HG03354 (cell line): ENCODE measurements around the gene GRIA4.

Experiments
- ATAC-seq: cut with Tn5 transposase; IDR thresholded peaks from one replicate; pipeline ENCODE4 v1.9.1; 2021; ENCODE audit warnings: mild to moderate bottlenecking; ENCODE audit not compliant: unreplicated experiment, poor library complexity, severe bottlenecking

GRIA4 gene

DNA sequence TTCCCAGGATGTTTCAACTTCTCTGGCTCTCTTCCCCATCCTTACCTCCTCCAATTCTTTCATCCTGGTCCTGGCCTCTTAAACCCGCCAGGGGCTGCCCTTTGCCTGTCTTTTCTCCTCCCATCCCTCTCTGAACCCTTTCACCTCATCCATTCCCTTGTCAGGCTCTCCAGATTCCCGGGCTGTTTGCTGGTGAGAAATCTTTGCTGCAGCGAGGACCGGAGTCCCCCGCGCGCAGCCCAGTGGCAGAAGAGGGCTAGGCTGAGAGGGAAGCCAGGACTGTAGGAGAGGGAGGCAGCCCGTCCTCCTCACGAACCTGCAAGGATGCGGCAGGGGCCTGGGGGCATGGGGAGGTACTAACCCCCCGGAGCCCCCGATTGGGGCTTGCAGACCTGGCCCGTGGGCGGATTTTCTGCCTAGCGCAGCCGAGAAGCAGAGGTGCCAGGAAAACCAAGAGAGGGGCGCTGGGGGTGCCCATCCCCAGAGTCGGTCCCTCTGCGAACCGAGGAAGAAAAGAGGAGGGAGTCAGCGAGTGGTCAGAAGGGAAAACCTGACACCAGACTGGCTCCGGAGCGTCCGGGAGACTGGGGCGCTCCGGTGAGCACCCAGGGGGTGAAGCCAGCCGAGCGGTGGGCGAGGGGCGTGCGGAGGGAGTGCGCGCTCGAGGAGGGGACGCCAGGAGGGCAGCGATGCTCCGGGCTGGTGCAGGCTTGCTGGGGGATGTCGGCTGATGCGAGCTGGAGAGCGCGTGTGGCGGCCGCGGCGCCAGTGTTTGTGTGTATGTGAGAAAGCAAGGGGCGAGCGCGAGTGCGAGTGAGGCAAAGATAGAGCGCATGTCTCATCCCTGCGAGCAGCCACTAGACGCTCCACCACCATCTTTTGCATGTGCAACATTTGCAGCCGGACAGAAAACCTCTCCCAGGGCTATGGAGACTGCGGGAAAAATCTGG, at the start of gene GRIA4:
TSS of gene GRIA4 (plus strand) at position 242 of the 950 bp plus-strand sequence. CDS start 925 bp downstream, outside the sequence.
- no peak for ATAC-seq

DNA sequence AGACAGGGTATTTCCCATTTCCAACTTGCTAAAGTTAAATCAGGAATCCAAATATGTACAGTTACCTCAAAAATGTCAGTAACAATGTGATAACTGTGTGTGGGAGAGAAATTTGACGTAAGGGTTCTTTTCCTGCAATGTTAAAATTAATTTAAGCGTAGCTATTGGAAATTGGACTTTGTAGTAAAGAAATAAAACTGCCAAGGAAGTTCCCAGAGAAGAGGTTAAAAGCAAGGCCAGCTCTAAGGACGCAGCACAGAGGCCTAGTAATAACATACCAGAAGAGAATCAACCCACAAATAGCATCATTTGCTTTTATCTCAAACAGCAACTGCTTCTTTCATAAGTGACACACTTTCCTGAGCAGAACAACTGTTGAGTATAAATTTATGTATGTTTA, 36.8 kb upstream of the GRIA4 start:
- ATAC-seq = no peak

- ATAC-seq = no peak
Measured at GRCh38 chr11:105574974-105575373, 34.9 kb upstream of the GRIA4 start.

- ATAC-seq = no peak
Measured at GRCh38 chr11:105577641-105578040, 32.2 kb upstream of the GRIA4 start.

DNA sequence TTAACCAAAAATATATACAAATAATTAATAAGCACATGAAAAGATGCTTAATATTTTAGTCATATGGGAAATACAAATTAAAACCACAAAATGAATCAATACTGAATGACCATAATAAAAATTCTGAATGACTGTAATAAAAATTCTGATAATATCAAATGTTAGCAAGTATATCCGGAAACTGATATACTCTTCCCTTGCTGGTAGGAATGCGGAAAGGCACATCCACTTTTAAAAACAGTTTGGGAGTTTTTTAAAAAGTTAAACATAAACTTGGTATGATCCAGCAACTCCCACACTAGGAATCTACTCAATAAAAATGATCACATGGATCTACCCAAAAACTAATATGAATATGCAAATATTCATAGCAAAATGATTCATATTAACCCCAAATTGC, 30.8 kb upstream of the GRIA4 start:
- ATAC-seq = no peak

DNA sequence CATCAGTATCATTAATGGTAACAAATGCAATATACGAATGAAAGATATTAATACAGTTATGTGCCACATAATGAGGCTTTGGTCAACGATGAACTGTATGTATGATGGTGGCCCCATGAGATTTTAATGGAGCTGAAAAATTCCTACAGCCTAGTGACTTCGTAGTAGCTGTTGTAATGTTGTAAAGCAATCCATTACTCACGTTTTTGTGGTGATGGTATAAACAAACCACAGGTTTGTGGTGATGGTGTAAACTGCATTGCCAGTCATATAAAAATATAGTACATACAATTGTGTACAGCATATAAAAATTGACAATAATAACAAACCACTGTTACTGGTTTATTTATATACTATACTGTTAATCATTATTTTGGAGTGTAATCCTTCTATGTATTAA, 27.4 kb upstream of the GRIA4 start:
- ATAC-seq = no peak

- ATAC-seq = no peak
Measured at GRCh38 chr11:105588001-105588400, 21.9 kb upstream of the GRIA4 start.

DNA sequence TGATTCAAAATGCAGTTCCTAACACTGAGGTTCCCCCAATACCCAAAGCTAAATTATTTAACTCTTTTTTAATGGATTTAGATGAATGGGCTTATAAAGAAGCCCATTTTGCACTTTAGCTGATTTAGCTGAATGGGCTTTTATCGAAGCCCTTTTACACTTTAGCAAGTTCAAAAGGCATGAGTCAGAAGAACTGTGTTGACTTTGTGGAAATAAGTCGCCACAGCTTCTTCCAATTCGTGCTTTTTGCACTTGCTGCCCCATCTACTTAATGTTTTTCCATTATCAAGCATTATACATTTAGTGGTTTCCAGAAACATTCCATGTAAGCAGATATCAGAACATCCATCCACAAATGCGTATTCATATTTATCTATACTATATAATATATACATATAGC, 20.5 kb upstream of the GRIA4 start:
- ATAC-seq = no peak

- no peak for ATAC-seq
Measured at GRCh38 chr11:105592035-105592434, 17.8 kb upstream of the GRIA4 start.

DNA sequence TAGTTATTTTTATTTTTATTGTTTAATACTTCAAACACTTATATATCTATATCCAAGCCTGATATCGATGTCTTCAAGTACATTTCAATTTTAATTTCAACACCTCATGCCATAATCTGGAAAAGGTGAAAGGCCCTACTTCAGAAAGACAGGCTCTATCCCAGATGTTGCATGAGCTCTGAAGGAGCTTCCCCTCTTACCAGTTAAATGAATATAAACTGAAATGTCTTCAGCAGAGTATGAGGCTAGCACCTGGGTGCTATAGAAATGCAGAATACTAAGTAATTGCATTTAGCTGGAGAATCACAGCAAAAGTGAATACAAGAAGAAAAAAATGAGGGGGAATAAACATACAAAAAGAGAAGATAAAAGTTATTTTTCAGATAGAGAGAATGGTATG, 11.5 kb upstream of the GRIA4 start:
- no peak for ATAC-seq

DNA sequence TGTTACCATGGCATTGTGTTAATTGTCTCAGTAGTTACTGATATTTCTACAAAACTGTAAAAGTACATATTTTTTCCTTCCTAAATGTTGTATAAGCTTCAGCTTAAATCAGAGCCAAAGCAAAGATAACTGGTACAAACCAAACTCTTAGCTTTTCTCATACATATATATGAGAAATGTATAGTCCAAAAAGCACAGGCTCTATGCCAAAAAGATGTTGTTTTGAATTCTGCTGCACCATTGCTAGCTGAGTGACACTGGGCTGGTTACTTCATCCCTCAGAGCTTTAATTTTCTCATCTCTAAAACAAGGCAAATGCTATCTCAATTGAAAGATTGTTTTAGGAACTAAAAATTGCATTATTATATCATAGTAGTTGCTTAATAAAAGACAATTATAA, 6.7 kb upstream of the GRIA4 start:
- ATAC-seq = no peak

DNA sequence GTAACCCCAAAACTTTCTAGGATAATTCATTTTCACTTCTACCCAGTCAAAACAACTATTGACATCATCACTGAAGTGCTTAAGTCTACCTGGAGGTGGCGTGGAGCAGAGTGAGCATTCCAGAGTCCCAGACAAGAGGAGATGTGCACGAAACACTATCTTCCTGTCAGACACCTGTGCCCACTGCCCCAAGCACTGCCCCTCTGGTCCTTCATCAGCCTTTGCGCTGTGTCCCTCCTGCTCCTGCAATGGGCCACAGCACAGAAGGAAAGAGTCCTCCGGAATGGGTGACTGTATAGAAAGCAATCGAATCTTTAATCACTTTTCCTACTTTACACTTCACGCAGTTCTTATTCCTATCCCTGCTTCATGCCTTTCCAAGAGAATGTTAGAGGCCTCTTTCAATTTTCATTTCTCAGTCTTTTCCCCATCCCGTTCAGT, 512 bp upstream of the GRIA4 start:
- peak; percentile 92 for ATAC-seq

- no peak for ATAC-seq
Measured at GRCh38 chr11:105610871-105611571, 1.1 kb downstream of the GRIA4 start.

DNA sequence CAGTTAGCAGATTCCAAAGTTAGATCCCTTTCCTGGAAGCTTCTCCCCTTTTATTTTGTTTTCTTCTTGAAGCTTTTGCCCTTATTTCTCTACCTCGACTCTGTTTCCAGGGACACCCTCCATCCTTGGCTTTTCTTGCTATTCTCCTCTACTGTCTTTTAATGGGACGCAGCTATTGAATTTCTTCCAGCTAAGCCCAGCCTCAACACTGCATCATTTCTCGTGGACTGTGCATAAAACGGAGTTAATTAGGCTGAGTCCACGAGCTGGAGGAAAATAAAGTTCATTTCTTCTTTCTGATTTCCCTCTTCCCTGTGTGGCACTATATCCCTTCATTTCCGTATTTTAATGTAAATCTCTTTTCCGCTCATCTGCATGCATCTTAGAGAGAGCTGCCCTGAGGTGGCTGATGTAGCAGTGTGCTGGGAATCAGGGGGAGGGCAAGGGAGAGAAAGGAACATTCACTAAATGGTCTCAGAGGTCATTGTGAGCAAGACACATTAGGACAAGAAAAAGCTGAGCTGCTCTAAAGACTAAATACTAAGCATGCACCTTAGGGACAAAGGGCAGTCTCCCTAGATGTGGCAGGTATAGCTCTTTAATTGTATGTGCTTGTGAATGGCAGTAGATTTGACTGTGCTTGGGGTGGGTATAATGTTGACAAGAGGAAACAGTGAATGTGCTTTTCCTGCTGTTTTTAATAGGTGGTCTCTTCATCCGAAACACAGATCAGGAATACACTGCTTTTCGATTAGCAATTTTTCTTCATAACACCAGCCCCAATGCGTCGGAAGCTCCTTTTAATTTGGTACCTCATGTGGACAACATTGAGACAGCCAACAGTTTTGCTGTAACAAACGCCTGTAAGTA, 1.9 kb downstream of the GRIA4 start:
- ATAC-seq = no peak

DNA sequence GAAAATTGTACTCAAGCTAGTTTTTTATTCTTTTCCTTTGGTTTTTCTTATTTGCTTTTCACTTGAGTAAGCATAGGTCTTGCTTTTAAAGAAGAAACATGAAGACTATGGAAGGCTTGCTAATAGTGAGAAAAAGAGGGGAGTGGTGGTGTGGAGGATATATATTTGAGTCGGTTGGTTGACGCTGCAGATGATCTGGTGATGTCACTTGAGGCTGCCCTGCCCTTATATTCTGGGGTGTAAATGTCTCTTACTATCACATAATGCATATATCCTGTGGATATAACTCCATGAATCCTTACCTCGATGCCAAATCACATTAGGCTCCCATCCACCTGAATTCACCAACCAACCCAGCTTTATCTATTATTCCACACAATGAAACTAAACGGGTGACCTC, 2.9 kb downstream of the GRIA4 start:
- no peak for ATAC-seq

GRCh38 chr11:105613183-105613582, 3.3 kb downstream of the GRIA4 start:
- no peak for ATAC-seq

DNA sequence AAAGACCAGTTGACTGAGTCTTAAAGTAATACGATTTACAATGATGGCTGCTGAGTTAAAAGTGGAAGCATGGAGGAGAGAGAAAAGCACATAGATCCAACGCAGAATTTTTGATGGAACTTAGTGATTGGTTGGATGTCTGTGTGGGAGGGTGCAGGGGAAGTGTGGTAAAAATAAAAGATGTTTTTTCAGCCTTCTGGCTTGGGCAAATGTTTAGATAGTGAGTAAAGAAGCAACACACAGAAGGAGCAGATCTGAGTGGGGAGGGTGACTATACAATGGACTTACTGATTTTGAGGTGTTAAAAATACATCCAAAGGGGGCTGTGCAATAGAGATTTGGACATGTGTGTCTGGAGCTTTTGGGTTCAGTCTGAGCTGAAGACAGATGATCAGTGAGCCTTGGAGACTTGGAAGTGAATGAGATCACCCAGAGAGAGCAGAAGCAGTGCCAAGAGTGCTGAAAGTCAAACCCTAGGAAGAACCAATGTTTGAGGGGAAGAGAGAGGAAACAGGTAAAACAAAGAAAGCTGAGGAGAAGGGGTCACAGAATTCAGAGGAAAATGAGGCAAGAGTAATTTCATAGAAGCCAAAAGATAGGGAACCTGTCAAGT, 8.6 kb downstream of the GRIA4 start:
- no peak for ATAC-seq

- no peak for ATAC-seq
Measured at GRCh38 chr11:105619556-105619955, 9.7 kb downstream of the GRIA4 start.

GRCh38 chr11:105622016-105622415, 12.1 kb downstream of the GRIA4 start:
- ATAC-seq = no peak

GRCh38 chr11:105632316-105632715, 22.4 kb downstream of the GRIA4 start:
- no peak for ATAC-seq
